Measurements from ENCODE around the gene PGAP1. TPM values are rescaled to one million over a fixed set of nuclear protein-coding genes. Genes with fewer than 3 reads are reported as not detected.

PGAP1 gene
- total RNA-seq, 2 donors from 2014 or later, result 8.3 to 12.0 TPM

- Histone ChIP-seq H3K27me3 (replicated peaks; ENCODE audit: insufficient read depth) (no peaks in the 10 kb centered on the region), H3K36me3 (no peaks in the 10 kb centered on the region), H3K4me1 (replicated peaks) (no peaks in the 10 kb centered on the region), H3K9me3 (no peaks in the 10 kb centered on the region), H3K27ac (no peak overlapping the region), H3K4me3 (no peak overlapping the region)
- no peak for TF ChIP-seq CTCF (IDR thresholded peaks at IDR 0.05)
- no peak for TF ChIP-seq POLR2A (IDR thresholded peaks at IDR 0.05)
- no peak for TF ChIP-seq POLR2AphosphoS5 (IDR thresholded peaks at IDR 0.05)
- no peak for DNase-seq (ENCODE audit: low spot score)
- WGBS, result 96% methylated on average over 3 of the region's 3 CpGs
- intact Hi-C loops (cut with DNase I), result no loop called here
Measured at GRCh38 chr2:196902828-196903227, 23.7 kb downstream of the PGAP1 start.

- TF ChIP-seq POLR2AphosphoS5 (IDR thresholded peaks at IDR 0.05) (no peak), POLR2A (IDR thresholded peaks at IDR 0.05) (no peak), CTCF (IDR thresholded peaks at IDR 0.05) (no peak)
- WGBS, result 91% methylated on average over 6 of the region's 6 CpGs
- no peak for DNase-seq (ENCODE audit: low spot score)
- H3K9me3 ChIP-seq, result no peaks in the 10 kb centered on the region
- H3K4me3 ChIP-seq, result no peak overlapping the region
- intact Hi-C loops (cut with DNase I), result no loop called here
- H3K4me1 ChIP-seq (replicated peaks), result no peaks in the 10 kb centered on the region
- no peak overlapping the region for H3K27ac ChIP-seq
- no peaks in the 10 kb centered on the region for H3K27me3 ChIP-seq (replicated peaks; ENCODE audit: insufficient read depth)
- H3K36me3 ChIP-seq, result no peaks in the 10 kb centered on the region
Measured at GRCh38 chr2:196900843-196901242, 25.7 kb downstream of the PGAP1 start.

DNA sequence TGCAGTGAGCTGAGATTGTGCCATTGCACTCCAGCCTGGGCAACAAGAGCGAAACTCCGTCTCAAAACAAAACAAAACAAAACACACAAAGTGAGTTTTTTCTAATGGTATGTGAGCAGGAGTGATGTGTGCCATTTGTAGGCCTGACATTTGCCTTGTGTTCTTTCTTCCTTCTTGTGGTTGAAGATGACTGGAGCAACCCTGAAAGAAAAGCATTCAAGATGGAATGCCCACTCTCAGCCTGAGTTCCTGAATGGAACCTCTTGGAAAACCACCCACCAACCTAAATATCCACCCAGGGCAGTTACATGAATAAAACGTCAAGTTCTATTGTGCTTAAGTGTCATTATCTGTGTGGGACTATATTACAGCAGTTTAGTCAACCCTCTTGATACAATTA is 26.5 kb downstream of the PGAP1 start:
- Histone ChIP-seq H3K36me3 (no peaks in the 10 kb centered on the region), H3K27me3 (replicated peaks; ENCODE audit: insufficient read depth) (no peaks in the 10 kb centered on the region), H3K4me3 (no peak overlapping the region), H3K9me3 (no peaks in the 10 kb centered on the region), H3K27ac (no peak overlapping the region), H3K4me1 (replicated peaks) (no peaks in the 10 kb centered on the region)
- 82% methylated on average over 3 of the region's 3 CpGs for WGBS
- DNase-seq (ENCODE audit: low spot score), result no peak
- TF ChIP-seq CTCF (IDR thresholded peaks at IDR 0.05), result no peak
- TF ChIP-seq POLR2A (IDR thresholded peaks at IDR 0.05), result no peak
- TF ChIP-seq POLR2AphosphoS5 (IDR thresholded peaks at IDR 0.05), result no peak
- intact Hi-C loops (cut with DNase I), result no loop called here

DNA sequence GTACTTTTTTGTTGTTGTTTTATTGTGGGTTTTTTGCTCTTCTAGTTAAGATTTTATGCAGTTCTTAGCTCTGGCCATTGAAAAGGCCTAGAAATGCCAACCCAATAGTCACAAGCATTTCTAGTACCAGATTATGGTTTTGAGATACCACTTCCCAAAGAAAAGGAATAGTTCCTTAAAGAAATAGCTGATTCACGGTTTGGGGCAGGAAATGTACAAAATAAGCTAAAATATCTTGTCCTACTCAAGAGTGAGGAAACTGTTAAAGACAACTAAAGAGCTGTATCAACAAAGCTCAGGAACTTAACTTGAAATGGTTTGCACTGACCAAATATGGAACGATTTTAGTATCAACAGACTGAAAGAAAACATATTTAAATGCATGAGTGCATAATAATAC is 35.4 kb downstream of the PGAP1 start:
- no peak overlapping the region for H3K4me3 ChIP-seq
- no peaks in the 10 kb centered on the region for H3K27me3 ChIP-seq (replicated peaks; ENCODE audit: insufficient read depth)
- TF ChIP-seq CTCF (IDR thresholded peaks at IDR 0.05) (no peak), POLR2AphosphoS5 (IDR thresholded peaks at IDR 0.05) (no peak), POLR2A (IDR thresholded peaks at IDR 0.05) (no peak)
- H3K9me3 ChIP-seq, result no peaks in the 10 kb centered on the region
- no peak for DNase-seq (ENCODE audit: low spot score)
- no peaks in the 10 kb centered on the region for H3K36me3 ChIP-seq
- intact Hi-C loops (cut with DNase I), result no loop called here
- WGBS, result 87% methylated on average over 2 of the region's 2 CpGs
- H3K4me1 ChIP-seq (replicated peaks), result no peaks in the 10 kb centered on the region
- H3K27ac ChIP-seq, result no peak overlapping the region

GRCh38 chr2:196887431-196887830 is 39.1 kb downstream of the PGAP1 start:
- intact Hi-C loops (cut with DNase I), result no loop called here

More at GRCh38 chr2:196887431-196887830, 39.1 kb downstream of the PGAP1 start:
- Histone ChIP-seq H3K27me3 (replicated peaks; ENCODE audit: insufficient read depth) (no peaks in the 10 kb centered on the region), H3K36me3 (no peaks in the 10 kb centered on the region), H3K4me1 (replicated peaks) (no peaks in the 10 kb centered on the region), H3K9me3 (no peaks in the 10 kb centered on the region), H3K4me3 (no peak overlapping the region), H3K27ac (no peak overlapping the region)
- DNase-seq (ENCODE audit: low spot score), result no peak
- TF ChIP-seq POLR2AphosphoS5 (IDR thresholded peaks at IDR 0.05) (no peak), CTCF (IDR thresholded peaks at IDR 0.05) (no peak), POLR2A (IDR thresholded peaks at IDR 0.05) (no peak)
